Measurements from ENCODE around the gene TMX2. TPM values are rescaled to one million over a fixed set of nuclear protein-coding genes. Genes with fewer than 3 reads are reported as not detected.
A peak's percentile ranks its signal among the peaks of the same experiment; 100 is the strongest.

The TMX2 gene
- total and polyA plus RNA-seq, 9 of the 15 experiments (the other 6 are each of a cell fraction or from before 2014, with no cell fraction given), result 176 to 433 (median 227) TPM

DNA sequence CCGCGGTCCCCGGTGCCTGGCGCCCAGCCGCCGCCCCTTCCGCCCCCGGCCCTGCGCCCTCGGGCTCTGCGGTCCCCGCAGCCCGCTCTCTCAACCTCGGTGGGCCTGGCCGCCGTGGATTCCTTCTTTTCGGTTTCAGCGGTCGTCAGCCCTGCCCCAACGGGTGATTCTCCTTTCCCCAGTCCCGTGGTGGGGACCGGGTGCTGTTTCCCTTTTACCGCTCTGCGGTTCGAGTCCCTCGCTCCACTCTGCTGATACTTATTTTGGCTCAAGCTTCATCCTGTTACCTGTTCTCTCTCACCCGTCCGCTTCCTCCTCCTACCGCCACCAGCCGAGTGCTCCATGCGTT is 44.0 kb upstream of the TMX2 start (continued):
- TF ChIP-seq, protein P1, sequence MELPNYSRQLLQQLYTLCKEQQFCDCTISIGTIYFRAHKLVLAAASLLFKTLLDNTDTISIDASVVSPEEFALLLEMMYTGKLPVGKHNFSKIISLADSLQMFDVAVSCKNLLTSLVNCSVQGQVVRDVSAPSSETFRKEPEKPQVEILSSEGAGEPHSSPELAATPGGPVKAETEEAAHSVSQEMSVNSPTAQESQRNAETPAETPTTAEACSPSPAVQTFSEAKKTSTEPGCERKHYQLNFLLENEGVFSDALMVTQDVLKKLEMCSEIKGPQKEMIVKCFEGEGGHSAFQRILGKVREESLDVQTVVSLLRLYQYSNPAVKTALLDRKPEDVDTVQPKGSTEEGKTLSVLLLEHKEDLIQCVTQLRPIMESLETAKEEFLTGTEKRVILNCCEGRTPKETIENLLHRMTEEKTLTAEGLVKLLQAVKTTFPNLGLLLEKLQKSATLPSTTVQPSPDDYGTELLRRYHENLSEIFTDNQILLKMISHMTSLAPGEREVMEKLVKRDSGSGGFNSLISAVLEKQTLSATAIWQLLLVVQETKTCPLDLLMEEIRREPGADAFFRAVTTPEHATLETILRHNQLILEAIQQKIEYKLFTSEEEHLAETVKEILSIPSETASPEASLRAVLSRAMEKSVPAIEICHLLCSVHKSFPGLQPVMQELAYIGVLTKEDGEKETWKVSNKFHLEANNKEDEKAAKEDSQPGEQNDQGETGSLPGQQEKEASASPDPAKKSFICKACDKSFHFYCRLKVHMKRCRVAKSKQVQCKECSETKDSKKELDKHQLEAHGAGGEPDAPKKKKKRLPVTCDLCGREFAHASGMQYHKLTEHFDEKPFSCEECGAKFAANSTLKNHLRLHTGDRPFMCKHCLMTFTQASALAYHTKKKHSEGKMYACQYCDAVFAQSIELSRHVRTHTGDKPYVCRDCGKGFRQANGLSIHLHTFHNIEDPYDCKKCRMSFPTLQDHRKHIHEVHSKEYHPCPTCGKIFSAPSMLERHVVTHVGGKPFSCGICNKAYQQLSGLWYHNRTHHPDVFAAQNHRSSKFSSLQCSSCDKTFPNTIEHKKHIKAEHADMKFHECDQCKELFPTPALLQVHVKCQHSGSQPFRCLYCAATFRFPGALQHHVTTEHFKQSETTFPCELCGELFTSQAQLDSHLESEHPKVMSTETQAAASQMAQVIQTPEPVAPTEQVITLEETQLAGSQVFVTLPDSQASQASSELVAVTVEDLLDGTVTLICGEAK (IDR thresholded peaks at IDR 0.05), result peak; percentile 10
- TF ChIP-seq, protein P1 (CRISPR knock-in tag; IDR thresholded peaks at IDR 0.05), result no peak
- no peak for TF ChIP-seq CBX5 (IDR thresholded peaks at IDR 0.05; ENCODE audit: borderline replicate concordance, low read depth)
